ENCODE measurements around the gene CKAP2L.

CKAP2L gene

DNA sequence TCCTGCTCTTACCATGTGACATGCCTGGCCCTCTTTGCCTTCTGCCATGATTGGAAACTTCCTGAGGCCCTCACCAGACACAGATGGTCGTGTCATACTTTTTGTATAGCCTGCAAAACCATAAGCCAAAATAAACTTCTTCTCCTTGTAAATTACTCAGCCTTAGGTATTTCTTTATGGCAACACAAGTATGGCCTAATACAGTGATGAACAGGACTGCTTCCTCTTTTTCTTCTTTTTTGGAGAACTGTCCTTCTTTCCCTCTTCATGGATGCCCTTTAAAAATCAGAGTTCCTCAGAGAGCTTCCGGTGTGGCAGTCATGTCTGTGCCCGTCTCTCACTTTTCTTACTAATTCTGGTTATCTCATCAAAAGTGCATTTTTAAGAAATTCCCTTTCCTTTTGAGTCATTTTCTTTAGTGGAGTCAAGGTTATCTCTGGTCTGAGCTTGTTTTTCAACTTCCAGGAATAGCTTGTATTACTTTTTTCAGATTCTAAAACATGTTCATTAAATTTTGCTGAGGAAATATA, 29.1 kb upstream of the CKAP2L start:
- Mint-ChIP-seq H3K36me3 (ENCODE audit: low read depth) (peaks cover 4% of the 10 kb centered on the region), H3K4me3 (no peak overlapping the region), H3K27me3 (ENCODE audit: low read depth, poor library complexity) (peaks cover 17% of the 10 kb centered on the region), H3K27ac (no peak overlapping the region), H3K9me3 (peaks cover 14% of the 10 kb centered on the region), H3K4me1 (peaks cover 11% of the 10 kb centered on the region)
- TF ChIP-seq CTCF (IDR thresholded peaks at IDR 0.05), result no peak
- DNase-seq, result no peak

- Mint-ChIP-seq H3K4me1 (peaks cover 11% of the 10 kb centered on the region), H3K4me3 (no peak overlapping the region), H3K27me3 (ENCODE audit: low read depth, poor library complexity) (peaks cover 13% of the 10 kb centered on the region), H3K36me3 (ENCODE audit: low read depth) (peaks cover 4% of the 10 kb centered on the region), H3K9me3 (peaks cover 8% of the 10 kb centered on the region), H3K27ac (no peak overlapping the region)
- DNase-seq, result no peak
- TF ChIP-seq CTCF (IDR thresholded peaks at IDR 0.05), result no peak
Observed at GRCh38 chr2:112792419-112792818, 28.0 kb upstream of the CKAP2L start.

DNA sequence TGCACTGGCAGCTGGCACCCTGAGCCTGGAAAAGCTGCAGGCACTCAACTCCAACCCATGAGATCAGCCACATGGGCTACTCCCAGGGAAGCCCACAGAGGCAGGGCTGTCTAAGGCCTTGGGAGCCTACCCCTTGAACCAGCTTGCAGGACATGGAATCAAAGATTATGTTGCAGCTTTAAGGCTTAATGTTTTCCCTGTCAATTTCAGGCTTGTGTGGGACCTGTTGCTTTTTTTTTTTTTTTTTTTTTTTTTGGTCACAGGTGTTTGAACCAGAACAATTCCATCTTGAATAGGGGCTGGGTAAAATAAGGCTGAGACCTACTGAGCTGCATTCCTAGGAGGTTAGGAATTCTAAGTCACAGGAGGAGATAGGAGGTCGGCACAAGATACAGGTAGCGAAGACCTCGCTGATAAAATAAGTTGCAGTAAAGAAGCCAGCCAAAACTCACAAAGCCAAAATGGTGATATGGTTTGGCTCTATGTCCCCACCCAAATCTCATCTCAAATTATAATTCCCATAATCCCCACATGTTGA, 27.4 kb upstream of the CKAP2L start:
- Mint-ChIP-seq H3K27ac (no peak overlapping the region), H3K4me3 (no peak overlapping the region), H3K27me3 (ENCODE audit: low read depth, poor library complexity) (peaks cover 13% of the 10 kb centered on the region), H3K36me3 (ENCODE audit: low read depth) (peaks cover 4% of the 10 kb centered on the region), H3K9me3 (peaks cover 6% of the 10 kb centered on the region), H3K4me1 (peaks cover 11% of the 10 kb centered on the region)
- DNase-seq, result no peak
- no peak for TF ChIP-seq CTCF (IDR thresholded peaks at IDR 0.05)

DNA sequence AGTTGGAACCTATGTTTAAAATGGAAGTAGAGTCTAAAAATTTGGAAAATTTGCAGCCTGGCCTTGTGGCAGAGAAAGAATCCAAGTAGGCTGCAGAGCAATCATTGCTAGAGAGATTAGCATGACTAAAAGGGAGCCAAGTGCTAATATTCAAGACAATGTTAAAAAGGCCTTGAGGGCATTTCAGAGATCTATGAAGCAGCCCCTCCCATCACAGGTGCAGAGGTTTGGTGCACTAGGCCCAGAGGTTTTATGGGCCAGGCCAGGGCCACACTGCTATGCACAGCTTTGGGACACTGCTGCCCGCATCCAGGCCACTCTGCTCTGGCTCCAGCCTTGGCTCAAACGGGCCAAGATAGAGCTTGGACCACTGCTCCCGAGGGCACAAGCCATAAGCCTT, 26.6 kb upstream of the CKAP2L start:
- Mint-ChIP-seq H3K36me3 (ENCODE audit: low read depth) (peaks cover 4% of the 10 kb centered on the region), H3K9me3 (peaks cover 4% of the 10 kb centered on the region), H3K27me3 (ENCODE audit: low read depth, poor library complexity) (peaks cover 9% of the 10 kb centered on the region), H3K4me1 (peaks cover 11% of the 10 kb centered on the region), H3K4me3 (no peak overlapping the region), H3K27ac (no peak overlapping the region)
- TF ChIP-seq CTCF (IDR thresholded peaks at IDR 0.05), result no peak
- no peak for DNase-seq

DNA sequence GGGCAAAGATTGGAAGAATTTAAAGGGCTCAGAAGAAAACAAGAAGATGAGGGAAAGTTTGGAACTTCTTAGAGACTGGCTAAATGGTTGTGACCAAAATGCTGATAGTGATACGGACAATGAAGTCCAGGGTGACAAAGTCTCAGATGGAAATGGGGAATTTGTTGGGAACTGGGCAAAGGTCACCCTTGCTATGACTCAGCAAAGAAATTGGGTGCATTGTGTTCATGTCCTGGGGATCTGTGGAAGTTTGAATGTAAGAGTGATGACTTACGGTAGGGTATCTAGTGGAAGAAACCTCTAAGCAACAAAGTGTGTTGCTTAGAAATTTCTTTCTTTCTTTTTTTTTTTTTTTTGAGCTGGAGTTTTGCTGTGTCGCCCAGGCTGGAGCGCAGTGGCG, 25.9 kb upstream of the CKAP2L start:
- peaks cover 11% of the 10 kb centered on the region for H3K4me1 Mint-ChIP-seq
- no peak for TF ChIP-seq CTCF (IDR thresholded peaks at IDR 0.05)
- no peak overlapping the region for H3K4me3 Mint-ChIP-seq
- no peaks in the 10 kb centered on the region for H3K9me3 Mint-ChIP-seq
- no peak overlapping the region for H3K27ac Mint-ChIP-seq
- no peak for DNase-seq
- H3K27me3 Mint-ChIP-seq (ENCODE audit: low read depth, poor library complexity), result peaks cover 9% of the 10 kb centered on the region
- H3K36me3 Mint-ChIP-seq (ENCODE audit: low read depth), result peaks cover 4% of the 10 kb centered on the region

DNA sequence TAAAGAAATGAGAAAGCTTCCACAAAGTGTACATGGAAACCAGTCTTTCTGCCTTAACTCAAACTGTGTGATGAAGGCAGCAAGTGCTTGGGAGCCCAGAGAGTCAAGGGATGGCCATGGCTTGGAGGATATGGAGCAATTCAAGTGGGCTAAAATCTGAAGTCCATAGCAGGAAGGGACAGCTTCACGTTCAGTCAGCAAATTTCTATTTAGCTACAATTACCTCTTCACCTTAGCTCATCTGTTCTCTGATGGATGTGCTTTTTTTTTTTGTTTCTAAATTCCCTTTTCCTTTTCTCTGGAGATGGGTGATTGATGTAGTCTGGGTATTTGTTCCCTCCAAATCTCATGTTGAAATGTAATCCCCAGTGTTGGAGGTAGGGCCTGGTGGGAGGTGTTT, 24.8 kb upstream of the CKAP2L start:
- Mint-ChIP-seq H3K4me3 (no peak overlapping the region), H3K36me3 (ENCODE audit: low read depth) (peaks cover 4% of the 10 kb centered on the region), H3K9me3 (no peaks in the 10 kb centered on the region), H3K27ac (no peak overlapping the region), H3K4me1 (peaks cover 14% of the 10 kb centered on the region), H3K27me3 (ENCODE audit: low read depth, poor library complexity) (peaks cover 9% of the 10 kb centered on the region)
- TF ChIP-seq CTCF (IDR thresholded peaks at IDR 0.05), result no peak
- no peak for DNase-seq
